HCT116 (cell line): ENCODE data around the gene CEMP1. TPM values are rescaled to one million over a fixed set of nuclear protein-coding genes. Genes with fewer than 3 reads are reported as not detected.
A peak's percentile ranks its signal among the peaks of the same experiment; 100 is the strongest.

Source experiments
- ATAC-seq: fragments of 200-7000 bp; cut with Tn5 transposase; 2 replicates; pipeline ENCODE4 v1.9.1; 2020; ENCODE audit warnings: mild to moderate bottlenecking, moderate library complexity
- BruUV-seq: library from RNA; stranded (reverse); fragments of 400-500 nt; replicated peaks from 2 replicates; lab custom pipeline; 2021; lab: Mats Ljungman, UMichigan
- CTCF ChIA-PET: fragments of 300-600 bp; sonication (Branson Sonifier 250); formaldehyde crosslinking; loops from one replicate; lab custom pipeline; 2021; ENCODE audit warnings: antibody characterized with exemption; lab: Charles Lee
- POLR2A ChIA-PET: fragments of 300-600, 350-600 bp; sonication (Branson Sonifier 250); formaldehyde crosslinking; loops from one replicate; lab custom pipeline; 2021; ENCODE audit warnings: antibody characterized with exemption; lab: Charles Lee
- RAD21 ChIA-PET, 2 experiments: fragments of 300-600 bp; sonication (Branson Sonifier 250); formaldehyde crosslinking; loops; one replicate each; lab custom pipeline; 2023; ENCODE audit warnings: low total read pairs in 2 of 2; ENCODE audit not compliant: uncharacterized antibody in 2 of 2, unreplicated experiment in 2 of 2, low non-redundant PET in 1 of 2; lab: Charles Lee
- DNase-seq: peaks from one replicate; pipeline ENCODE4 v3.0.0-alpha.2; 2010; ENCODE audit warnings: low read depth, low spot score
- H2AFZ ChIP-seq: fragments of 200-600 bp; shearing (Covaris generic), sonication (generic); 2 replicates; pipeline ENCODE4 v1.6.1; 2017; ENCODE audit warnings: low read depth, mixed run types, mixed read lengths, antibody characterized with exemption, low read length; ENCODE audit not compliant: poor library complexity, severe bottlenecking
- H3K27ac ChIP-seq: 2 replicates; pipeline ENCODE4 v1.5.1; 2012; ENCODE audit warnings: low read depth, low read length
- H3K27me3 ChIP-seq: fragments of 200-600 bp; sonication (generic); 2 replicates; pipeline ENCODE4 v1.6.1; 2016; ENCODE audit warnings: mixed run types, low read length, mixed read lengths; ENCODE audit not compliant: insufficient read depth
- H3K36me3 ChIP-seq, 2 experiments: fragments of 200-500 bp in 1 of 2; fragments of 200-600 bp in 1 of 2; sonication (Bioruptor generic) in 1 of 2; sonication (generic) in 1 of 2; 2 replicates each; pipeline versions ENCODE4 v1.5.1 to v1.6.1; 2014 to 2016; ENCODE audit warnings: low read length in 2 of 2, inconsistent platforms in 1 of 2, mixed read lengths in 1 of 2, mixed run types in 1 of 2; ENCODE audit not compliant: insufficient read depth in 2 of 2, control insufficient read depth in 1 of 2
- H3K4me1 ChIP-seq, 2 experiments: fragments of 200-600 bp in 1 of 2; sonication (generic) in 1 of 2; 2 replicates each; pipeline versions ENCODE4 v1.5.1 to v1.6.1; 2012 to 2017; ENCODE audit warnings: low read length in 2 of 2, inconsistent platforms in 1 of 2, mild to moderate bottlenecking in 1 of 2, mixed read lengths in 1 of 2, mixed run types in 1 of 2, moderate library complexity in 1 of 2; ENCODE audit not compliant: insufficient read depth in 2 of 2, control insufficient read depth in 1 of 2
- H3K4me2 ChIP-seq: fragments of 200-600 bp; sonication (generic); 2 replicates; pipeline ENCODE4 v1.6.1; 2017; ENCODE audit warnings: mixed run types, low read length, mixed read lengths
- H3K4me3 ChIP-seq, 2 experiments: fragments of 200-600 bp in 1 of 2; sonication (generic) in 1 of 2; replicated peaks in 1 of 2; 2 replicates each; pipeline ENCODE4 v1.5.1; 2011 to 2016; ENCODE audit warnings: low read length in 2 of 2, control low read depth in 1 of 2, low read depth in 1 of 2, mild to moderate bottlenecking in 1 of 2, mixed read lengths in 1 of 2, mixed run types in 1 of 2
- H3K79me2 ChIP-seq: fragments of 200-600 bp; sonication (generic); 2 replicates; pipeline ENCODE4 v1.6.1; 2017; ENCODE audit warnings: mild to moderate bottlenecking, mixed run types, low read length, moderate library complexity, mixed read lengths; ENCODE audit not compliant: insufficient read depth
- H3K9ac ChIP-seq: fragments of 200-600 bp; sonication (generic); 2 replicates; pipeline ENCODE4 v1.6.1; 2016; ENCODE audit warnings: low read length, mixed read lengths
- H3K9me2 ChIP-seq: fragments of 200-600 bp; sonication (generic), shearing (Covaris generic); 2 replicates; pipeline ENCODE4 v1.6.1; 2017; ENCODE audit warnings: mixed run types, mild to moderate bottlenecking, moderate library complexity; ENCODE audit not compliant: insufficient read depth
- H3K9me3 ChIP-seq, 2 experiments: fragments of 200-500 bp in 1 of 2; fragments of 200-600 bp in 1 of 2; sonication (Bioruptor generic) in 1 of 2; sonication (generic) in 1 of 2; 2 replicates each; pipeline ENCODE4 v1.6.1; 2014 to 2017; ENCODE audit warnings: low read length in 2 of 2, mixed read lengths in 2 of 2, inconsistent platforms in 1 of 2, low read depth in 1 of 2, mild to moderate bottlenecking in 1 of 2, mixed run types in 1 of 2, moderate library complexity in 1 of 2; ENCODE audit not compliant: control insufficient read depth in 1 of 2, insufficient read depth in 1 of 2
- H4K20me1 ChIP-seq: fragments of 200-600 bp; sonication (generic), shearing (Covaris generic); 2 replicates; pipeline ENCODE4 v1.6.1; 2017; ENCODE audit warnings: mixed run types, mild to moderate bottlenecking, moderate library complexity; ENCODE audit not compliant: insufficient read depth
- CEBPB ChIP-seq: IDR thresholded peaks from 2 replicates; pipeline ENCODE4 v1.6.1; 2012; ENCODE audit warnings: low read depth
- EGR1 ChIP-seq: IDR thresholded peaks from 2 replicates; pipeline ENCODE4 v1.6.1; 2012; ENCODE audit warnings: low read depth
- ELF1 ChIP-seq: IDR thresholded peaks from 2 replicates; pipeline ENCODE4 v1.6.1; 2012; ENCODE audit warnings: low read depth, borderline replicate concordance
- EZH2phosphoT487 ChIP-seq: fragments of 200-600 bp; IDR thresholded peaks from 2 replicates; pipeline ENCODE4 v1.6.1; 2018; ENCODE audit warnings: antibody characterized with exemption, borderline replicate concordance
- SP1 ChIP-seq: IDR thresholded peaks from 2 replicates; pipeline ENCODE4 v1.6.1; 2012; ENCODE audit warnings: low read depth
- YY1 ChIP-seq: IDR thresholded peaks from 2 replicates; pipeline ENCODE4 v1.6.1; 2011; ENCODE audit warnings: low read length, low read depth, moderate library complexity, mild to moderate bottlenecking; ENCODE audit not compliant: insufficient replicate concordance; ENCODE audit errors: extremely low read depth
- intact Hi-C: fragments of 100-400 bp; cut with micrococcal nuclease; formaldehyde crosslinking; loops from 2 replicates; pipeline ENCODE4 v1.10.0; 2022
- total RNA-seq: library from RNA; stranded (reverse); gene quantifications from one replicate; pipeline ENCODE4 v1.2.1, GENCODE V29; 2021; ENCODE audit not compliant: unreplicated experiment

CEMP1 gene
- total RNA-seq, 1 experiment from 2014 or later, result 0.32 TPM

- TF ChIP-seq YY1 (peak; percentile 95), ELF1 (no peak), CEBPB (no peak), SP1 (peak; percentile 66; the same call in 1 of the 2 replicates), EGR1 (0 out of 2 replicates have a peak, but pooled peaks have one; percentile 51)
These were observed 17.5 kb downstream of the CEMP1 start, which contains the start of gene ATP6V0C (continued) for GRCh38 chr16:2513405-2514332.

DNA sequence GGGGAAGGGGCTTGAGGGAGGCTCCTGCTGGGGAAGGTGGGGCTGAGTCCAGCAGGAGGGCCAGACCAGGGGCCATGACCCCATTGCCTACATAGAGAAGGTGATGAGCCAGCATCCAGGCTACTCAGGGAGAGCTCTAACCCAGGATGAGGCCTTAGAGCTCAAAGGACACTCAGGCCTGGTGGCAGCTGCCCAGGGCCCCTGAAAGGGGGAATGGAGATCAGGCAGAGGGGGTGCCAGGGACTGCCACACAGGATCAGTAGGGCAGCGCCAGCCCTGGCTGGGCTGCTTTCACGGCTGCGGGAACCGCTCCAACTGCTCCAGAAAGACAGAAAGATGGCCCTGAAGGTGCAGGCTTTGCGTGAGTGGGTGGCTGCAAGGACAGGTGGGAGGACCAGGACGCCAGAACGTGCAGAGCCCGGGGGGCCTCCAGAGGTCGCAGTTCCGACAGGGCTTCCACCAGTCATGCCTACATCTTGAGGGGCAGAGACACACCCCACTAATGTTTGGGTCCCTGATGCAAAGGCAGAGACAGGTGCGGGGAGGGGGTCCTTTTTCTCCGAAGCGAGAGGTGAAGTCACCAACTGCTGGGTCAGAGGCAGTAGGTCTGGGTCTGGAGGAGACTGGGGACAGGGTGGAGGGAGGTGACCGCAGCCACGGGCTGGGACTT lies 18.3 kb downstream of the CEMP1 start:
- Histone ChIP-seq H3K79me2 (peaks cover 41% of the 10 kb centered on the region), H3K36me3 (no peaks in the 10 kb centered on the region), H3K4me1 (peaks cover 20 to 39% of the 10 kb centered on the region in 2 experiments), H3K9ac (peak overlapping the region; percentile 95), H3K9me2 (no peaks in the 10 kb centered on the region), H4K20me1 (peaks cover 5% of the 10 kb centered on the region; the same call in 1 of the 2 replicates), H3K27ac (peak overlapping the region; percentile 98), H2AFZ (no peak overlapping the region), H3K9me3 (no peaks in the 10 kb centered on the region), H3K4me2 (peak overlapping the region; percentile 98), H3K27me3 (no peaks in the 10 kb centered on the region), H3K4me3 (peak overlapping the region; percentile 30 to 95)
- ChIA-PET POLR2A (no interaction called here), RAD21 (no interaction called here), CTCF (interaction anchor here (0.5 kb wide), 1 partner anchor 25 kb away, joined by 3 read pairs; the partner anchor contains the start of gene PDPK1)
- ATAC-seq (peak; percentile 19; the same call in 1 of the 2 replicates), DNase-seq (no peak)
- no peak for TF ChIP-seq EZH2phosphoT487
- no peak for TF ChIP-seq YY1
- intact Hi-C loops, result no loop called here
- no TSS peak for BruUV-seq
